ENCODE data around the gene SBK2. TPM values are rescaled to one million over a fixed set of nuclear protein-coding genes. Genes with fewer than 3 reads are reported as not detected.

Gene SBK2
- total and polyA plus RNA-seq, 9 of the 15 experiments (the other 6 are each of a cell fraction or from before 2014, with no cell fraction given): not detected

GRCh38 chr19:55486971-55487923 lies 49.7 kb downstream of the SBK2 start (continued):
- TF ChIP-seq, protein P1, sequence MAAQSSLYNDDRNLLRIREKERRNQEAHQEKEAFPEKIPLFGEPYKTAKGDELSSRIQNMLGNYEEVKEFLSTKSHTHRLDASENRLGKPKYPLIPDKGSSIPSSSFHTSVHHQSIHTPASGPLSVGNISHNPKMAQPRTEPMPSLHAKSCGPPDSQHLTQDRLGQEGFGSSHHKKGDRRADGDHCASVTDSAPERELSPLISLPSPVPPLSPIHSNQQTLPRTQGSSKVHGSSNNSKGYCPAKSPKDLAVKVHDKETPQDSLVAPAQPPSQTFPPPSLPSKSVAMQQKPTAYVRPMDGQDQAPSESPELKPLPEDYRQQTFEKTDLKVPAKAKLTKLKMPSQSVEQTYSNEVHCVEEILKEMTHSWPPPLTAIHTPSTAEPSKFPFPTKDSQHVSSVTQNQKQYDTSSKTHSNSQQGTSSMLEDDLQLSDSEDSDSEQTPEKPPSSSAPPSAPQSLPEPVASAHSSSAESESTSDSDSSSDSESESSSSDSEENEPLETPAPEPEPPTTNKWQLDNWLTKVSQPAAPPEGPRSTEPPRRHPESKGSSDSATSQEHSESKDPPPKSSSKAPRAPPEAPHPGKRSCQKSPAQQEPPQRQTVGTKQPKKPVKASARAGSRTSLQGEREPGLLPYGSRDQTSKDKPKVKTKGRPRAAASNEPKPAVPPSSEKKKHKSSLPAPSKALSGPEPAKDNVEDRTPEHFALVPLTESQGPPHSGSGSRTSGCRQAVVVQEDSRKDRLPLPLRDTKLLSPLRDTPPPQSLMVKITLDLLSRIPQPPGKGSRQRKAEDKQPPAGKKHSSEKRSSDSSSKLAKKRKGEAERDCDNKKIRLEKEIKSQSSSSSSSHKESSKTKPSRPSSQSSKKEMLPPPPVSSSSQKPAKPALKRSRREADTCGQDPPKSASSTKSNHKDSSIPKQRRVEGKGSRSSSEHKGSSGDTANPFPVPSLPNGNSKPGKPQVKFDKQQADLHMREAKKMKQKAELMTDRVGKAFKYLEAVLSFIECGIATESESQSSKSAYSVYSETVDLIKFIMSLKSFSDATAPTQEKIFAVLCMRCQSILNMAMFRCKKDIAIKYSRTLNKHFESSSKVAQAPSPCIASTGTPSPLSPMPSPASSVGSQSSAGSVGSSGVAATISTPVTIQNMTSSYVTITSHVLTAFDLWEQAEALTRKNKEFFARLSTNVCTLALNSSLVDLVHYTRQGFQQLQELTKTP (IDR thresholded peaks at IDR 0.05; ENCODE audit: low read depth in 1 of 2, partially characterized antibody in 2 of 2): no peak
- TF ChIP-seq KLF1 (tag; IDR thresholded peaks at IDR 0.05) (no peak), SMARCE1 (IDR thresholded peaks at IDR 0.05) (peak; percentile 75), TEAD1 (CRISPR knock-in tag; IDR thresholded peaks at IDR 0.05) (no peak), FOXM1 (IDR thresholded peaks at IDR 0.05; ENCODE audit: low read depth) (no peak), FOXM1 (CRISPR knock-in tag; IDR thresholded peaks at IDR 0.05; ENCODE audit: low read depth) (no peak), PPARD (CRISPR knock-in tag; IDR thresholded peaks at IDR 0.05) (no peak), BHLHE40 (IDR thresholded peaks at IDR 0.05; ENCODE audit: low read length) (peak; percentile 32; the same call in 1 of the 2 replicates), SIN3B (IDR thresholded peaks at IDR 0.05; ENCODE audit: low read depth) (no peak), ZNF175 (CRISPR knock-in tag; IDR thresholded peaks at IDR 0.05; ENCODE audit: low read depth) (no peak), EZH2 (IDR thresholded peaks at IDR 0.05; ENCODE audit: borderline replicate concordance, low read depth, low read length) (no peak), ZNF77 (CRISPR knock-in tag; IDR thresholded peaks at IDR 0.05) (no peak), ZNF695 (CRISPR knock-in tag; IDR thresholded peaks at IDR 0.05) (no peak), ZBED1 (IDR thresholded peaks at IDR 0.05) (no peak), NONO (IDR thresholded peaks at IDR 0.05; ENCODE audit: low read depth in 2 of 2, low read length in 1 of 2) (no peak), ASH1L (IDR thresholded peaks at IDR 0.05; ENCODE audit: borderline replicate concordance, low read depth, partially characterized antibody) (no peak), MAFG (tag; conservative IDR thresholded peaks at IDR 0.05) (no peak), KLF6 (CRISPR knock-in tag; IDR thresholded peaks at IDR 0.05; ENCODE audit: borderline replicate concordance) (no peak), ARID1B (IDR thresholded peaks at IDR 0.05) (peak; percentile 55; the same call in 1 of the 2 replicates), MIER1 (IDR thresholded peaks at IDR 0.05; ENCODE audit: low read depth) (no peak), PHF8 (IDR thresholded peaks at IDR 0.05; ENCODE audit: borderline replicate concordance, low read length) (no peak)
- TF ChIP-seq, protein P2, sequence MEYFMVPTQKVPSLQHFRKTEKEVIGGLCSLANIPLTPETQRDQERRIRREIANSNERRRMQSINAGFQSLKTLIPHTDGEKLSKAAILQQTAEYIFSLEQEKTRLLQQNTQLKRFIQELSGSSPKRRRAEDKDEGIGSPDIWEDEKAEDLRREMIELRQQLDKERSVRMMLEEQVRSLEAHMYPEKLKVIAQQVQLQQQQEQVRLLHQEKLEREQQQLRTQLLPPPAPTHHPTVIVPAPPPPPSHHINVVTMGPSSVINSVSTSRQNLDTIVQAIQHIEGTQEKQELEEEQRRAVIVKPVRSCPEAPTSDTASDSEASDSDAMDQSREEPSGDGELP (CRISPR knock-in tag; IDR thresholded peaks at IDR 0.05; ENCODE audit: borderline replicate concordance): peak; percentile 82; the same call in 1 of the 2 replicates
- TF ChIP-seq, protein P3, sequence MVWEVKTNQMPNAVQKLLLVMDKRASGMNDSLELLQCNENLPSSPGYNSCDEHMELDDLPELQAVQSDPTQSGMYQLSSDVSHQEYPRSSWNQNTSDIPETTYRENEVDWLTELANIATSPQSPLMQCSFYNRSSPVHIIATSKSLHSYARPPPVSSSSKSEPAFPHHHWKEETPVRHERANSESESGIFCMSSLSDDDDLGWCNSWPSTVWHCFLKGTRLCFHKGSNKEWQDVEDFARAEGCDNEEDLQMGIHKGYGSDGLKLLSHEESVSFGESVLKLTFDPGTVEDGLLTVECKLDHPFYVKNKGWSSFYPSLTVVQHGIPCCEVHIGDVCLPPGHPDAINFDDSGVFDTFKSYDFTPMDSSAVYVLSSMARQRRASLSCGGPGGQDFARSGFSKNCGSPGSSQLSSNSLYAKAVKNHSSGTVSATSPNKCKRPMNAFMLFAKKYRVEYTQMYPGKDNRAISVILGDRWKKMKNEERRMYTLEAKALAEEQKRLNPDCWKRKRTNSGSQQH (CRISPR knock-in tag; IDR thresholded peaks at IDR 0.05): no peak
